Measurements from ENCODE around the gene RPS28.

RPS28 gene

GRCh38 chr19:8319807-8320520, 1.3 kb upstream of the RPS28 start:
- no peak for DNase-seq (ENCODE audit: low read depth in 1 of 2, low spot score in 1 of 2)

GRCh38 chr19:8320564-8321066, 681 bp upstream of the RPS28 start:
- no peak for DNase-seq (ENCODE audit: low read depth in 1 of 2, low spot score in 1 of 2)

DNA sequence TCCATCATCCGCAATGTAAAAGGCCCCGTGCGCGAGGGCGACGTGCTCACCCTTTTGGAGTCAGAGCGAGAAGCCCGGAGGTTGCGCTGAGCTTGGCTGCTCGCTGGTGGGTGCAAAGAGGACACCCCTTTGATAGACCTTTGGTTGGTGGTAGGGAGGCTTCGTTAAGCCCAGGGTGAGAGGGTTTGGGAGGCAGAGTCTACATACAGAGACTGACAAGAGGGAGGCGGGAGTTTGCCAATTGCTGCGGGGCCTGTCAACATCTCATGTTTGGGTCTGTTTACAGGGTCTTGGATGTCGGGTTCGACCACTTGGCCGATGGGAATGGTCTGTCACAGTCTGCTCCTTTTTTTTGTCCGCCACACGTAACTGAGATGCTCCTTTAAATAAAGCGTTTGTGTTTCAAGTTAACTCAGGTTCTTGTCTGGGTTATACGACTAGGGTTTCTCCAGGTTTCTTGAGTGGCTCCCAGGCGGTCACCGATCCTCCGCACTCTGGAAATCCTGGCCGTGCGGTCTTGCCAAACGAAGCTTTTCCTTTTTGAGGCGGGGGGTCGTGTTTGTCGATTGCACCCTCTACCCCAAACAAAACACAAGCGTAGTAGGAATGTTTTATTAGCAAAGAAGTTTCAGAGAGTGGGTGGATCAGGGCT, 816 bp downstream of the RPS28 start:
- DNase-seq (ENCODE audit: low read depth in 1 of 2, low spot score in 1 of 2) = no peak

GRCh38 chr19:8322638-8322997, 1.3 kb downstream of the RPS28 start:
- DNase-seq (ENCODE audit: low read depth in 1 of 2, low spot score in 1 of 2) = no peak

GRCh38 chr19:8323781-8324185, 2.5 kb downstream of the RPS28 start:
- DNase-seq (ENCODE audit: low read depth in 1 of 2, low spot score in 1 of 2) = no peak

DNA sequence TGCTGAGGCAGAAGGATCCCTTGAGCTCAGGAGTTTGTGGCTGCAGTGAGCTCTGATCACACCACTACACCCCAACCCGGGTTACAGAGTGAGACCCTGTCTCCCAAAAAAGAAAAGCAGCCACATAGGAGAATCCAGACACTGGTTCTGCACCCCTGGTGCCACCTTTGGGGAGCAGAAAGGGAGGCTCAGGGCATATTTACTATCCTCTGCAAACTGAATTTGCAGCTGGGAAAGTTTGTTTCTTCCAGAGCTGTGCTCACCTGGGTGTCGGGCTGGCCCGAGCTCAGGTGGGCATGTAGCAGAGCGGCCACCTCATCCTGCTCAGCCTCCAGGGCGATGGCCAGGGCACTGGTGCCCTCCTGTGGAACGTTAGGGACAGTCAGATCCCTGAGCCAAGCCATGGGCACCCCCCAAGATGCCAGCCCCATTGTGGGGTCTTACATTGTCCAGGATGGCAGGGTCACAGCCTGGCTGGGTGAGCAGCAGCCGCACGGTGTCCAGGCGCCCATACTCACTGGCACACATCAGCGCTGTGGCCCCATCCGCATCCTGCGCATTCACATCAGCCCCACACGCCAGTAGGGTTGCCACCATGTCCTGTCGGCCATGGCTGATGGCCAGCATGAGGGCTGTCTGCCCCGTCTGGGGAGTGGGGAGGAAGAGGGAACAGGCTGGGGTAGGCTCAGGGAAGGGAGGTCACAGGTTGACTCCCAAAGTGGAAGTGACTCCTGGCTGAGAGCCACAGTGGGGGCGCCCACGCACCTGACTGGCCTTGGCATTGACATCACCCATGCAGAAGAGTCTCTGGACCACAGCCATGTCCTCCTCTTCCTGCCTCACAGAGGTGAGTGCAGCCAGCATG, 3.1 kb downstream of the RPS28 start:
- no peak for DNase-seq (ENCODE audit: low read depth in 1 of 2, low spot score in 1 of 2)

- DNase-seq (ENCODE audit: low read depth in 1 of 2, low spot score in 1 of 2) = no peak
These were observed 4.2 kb downstream of the RPS28 start for GRCh38 chr19:8325454-8325853.

- DNase-seq (ENCODE audit: low read depth in 1 of 2, low spot score in 1 of 2) = no peak
These were observed 8.7 kb downstream of the RPS28 start for GRCh38 chr19:8329996-8330395.

DNA sequence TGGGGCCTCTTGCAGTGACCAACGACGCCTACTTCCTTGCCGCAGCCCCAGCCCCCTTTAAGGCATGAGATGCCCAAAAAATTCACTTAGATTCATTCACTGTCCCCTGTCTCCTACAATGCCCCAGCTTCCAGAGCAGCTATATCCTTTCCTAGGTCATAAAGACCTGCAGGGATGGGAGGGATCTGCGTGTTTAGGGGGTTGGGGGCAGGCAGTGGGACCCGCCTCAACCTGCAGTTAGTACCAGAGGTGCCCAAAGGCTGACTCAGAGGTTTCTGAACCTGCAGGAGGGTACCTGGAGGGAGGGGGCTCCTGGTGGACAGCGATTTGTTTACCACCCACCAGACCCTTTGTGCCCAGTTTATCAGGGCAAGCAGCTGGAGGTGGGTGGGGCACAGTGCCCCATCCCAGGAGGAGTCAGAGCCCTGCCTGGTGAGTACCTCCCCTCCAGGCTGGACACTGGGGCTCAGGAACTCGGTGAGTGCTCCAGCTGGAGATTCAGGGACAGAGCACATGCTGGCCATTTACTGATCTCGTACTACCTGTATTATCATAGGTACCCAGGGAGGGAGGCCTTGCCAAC, 10.1 kb downstream of the RPS28 start:
- no peak for DNase-seq (ENCODE audit: low read depth in 1 of 2, low spot score in 1 of 2)

GRCh38 chr19:8332976-8333766, 11.9 kb downstream of the RPS28 start:
- no peak for DNase-seq (ENCODE audit: low read depth in 1 of 2, low spot score in 1 of 2)

DNA sequence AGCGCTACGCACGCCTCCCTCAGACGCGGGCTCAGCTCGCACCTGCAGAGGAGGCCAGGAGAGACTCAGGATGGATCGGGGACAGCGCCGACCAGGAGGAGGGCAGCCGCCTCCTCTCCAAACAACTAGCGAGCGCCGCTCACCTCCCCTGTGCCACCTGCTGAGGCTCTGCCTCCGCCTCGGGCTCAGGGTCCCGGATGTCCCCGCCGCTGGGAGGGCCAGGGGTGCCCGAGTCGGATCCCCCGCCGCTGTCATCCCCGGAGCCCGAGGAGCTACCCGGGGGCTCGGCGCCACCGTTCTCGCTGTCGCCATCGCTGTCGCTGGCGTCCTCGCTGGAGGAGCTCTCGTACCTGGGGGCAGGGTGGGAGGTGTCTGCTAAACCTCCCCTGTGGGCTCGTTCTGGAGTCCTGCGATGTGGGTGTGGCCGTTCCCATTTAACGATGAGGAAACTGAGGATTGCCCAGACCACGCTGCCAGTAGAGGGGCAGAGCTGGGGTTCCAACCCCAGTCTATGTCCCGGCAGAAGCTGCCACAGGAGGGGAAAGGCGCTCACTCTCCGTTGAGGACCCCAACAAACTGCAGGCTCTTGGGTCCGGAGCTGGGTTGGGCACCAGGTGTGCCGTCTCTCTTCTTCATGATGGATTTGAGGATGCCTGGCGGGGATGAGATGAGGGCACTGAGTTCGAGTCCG, 12.6 kb downstream of the RPS28 start:
- DNase-seq (ENCODE audit: low read depth in 1 of 2, low spot score in 1 of 2) = no peak

DNA sequence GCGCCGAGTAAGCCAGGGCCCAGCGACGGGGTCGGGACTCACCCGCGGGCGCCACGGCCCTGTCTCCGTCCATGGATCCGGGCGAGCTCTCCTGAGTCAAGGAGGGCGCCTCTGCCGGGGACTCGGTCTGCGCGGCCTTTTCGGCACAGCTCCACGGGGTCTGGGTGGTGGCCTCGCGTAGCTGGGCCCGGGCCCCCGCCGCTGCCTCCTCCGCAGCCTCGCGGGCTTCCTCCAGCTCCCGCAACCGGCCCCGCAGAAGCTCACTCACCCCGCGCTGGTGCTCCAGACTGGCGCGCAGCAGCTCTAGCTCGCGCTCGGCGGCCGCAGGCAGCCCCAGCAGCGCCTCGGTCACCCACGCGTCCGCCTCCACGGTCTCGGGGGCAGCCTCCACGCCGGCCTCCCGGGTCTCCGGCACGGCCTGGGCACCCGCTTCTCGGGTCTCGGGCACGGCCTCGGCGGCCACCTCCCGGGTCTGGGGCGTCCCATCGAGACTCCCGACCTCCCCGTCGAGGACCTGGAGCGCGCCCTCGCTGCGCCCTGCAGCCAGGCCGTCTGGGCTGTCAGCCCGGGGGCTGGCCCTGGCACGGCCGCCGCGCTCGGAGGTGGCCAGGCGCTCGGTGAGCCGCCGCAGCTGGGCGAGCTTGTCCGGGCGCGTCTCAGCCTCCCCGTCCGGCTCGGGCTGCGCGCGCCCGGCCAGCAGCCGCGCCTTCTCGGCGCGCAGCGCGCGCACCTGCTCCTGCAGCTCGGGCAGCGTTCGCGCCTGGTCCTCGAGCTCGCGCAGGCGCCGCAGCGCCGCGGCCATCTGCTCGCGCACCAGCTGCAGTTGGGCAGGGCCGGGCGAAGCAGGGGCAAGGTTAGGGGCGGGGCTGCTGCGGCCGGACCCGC, 13.4 kb downstream of the RPS28 start:
- DNase-seq (ENCODE audit: low read depth in 1 of 2, low spot score in 1 of 2) = no peak

GRCh38 chr19:8335343-8336071, 14.2 kb downstream of the RPS28 start:
- no peak for DNase-seq (ENCODE audit: low read depth in 1 of 2, low spot score in 1 of 2)

DNA sequence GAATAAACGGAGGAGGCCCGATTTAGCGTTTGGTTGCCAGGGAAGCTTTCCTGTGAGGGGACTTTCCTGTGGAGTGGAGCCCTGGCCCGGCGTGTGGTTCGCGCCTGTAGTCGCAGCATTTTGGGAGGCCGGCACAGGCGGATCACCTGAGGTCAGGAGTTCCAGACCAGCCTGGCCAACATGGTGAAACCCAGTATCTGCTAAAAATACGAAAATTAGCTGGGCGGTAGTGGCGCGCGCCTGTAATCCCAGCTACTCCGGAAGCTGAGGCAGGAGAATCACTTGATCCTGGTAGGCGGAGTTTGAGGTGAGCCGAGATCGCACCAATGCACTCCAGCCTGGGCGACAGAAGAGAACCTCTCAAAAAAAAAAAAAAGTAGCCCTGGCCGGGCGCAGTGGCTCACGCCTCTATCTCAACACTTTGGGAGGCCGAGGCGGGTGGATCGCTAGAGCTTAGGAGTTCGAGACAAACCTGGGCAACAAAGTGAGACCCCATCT, 14.8 kb downstream of the RPS28 start:
- DNase-seq (ENCODE audit: low read depth in 1 of 2, low spot score in 1 of 2) = no peak

GRCh38 chr19:8336660-8337059, 15.4 kb downstream of the RPS28 start:
- DNase-seq (ENCODE audit: low read depth in 1 of 2, low spot score in 1 of 2) = no peak

GRCh38 chr19:8337728-8338127, 16.4 kb downstream of the RPS28 start:
- no peak for DNase-seq (ENCODE audit: low read depth in 1 of 2, low spot score in 1 of 2)

DNA sequence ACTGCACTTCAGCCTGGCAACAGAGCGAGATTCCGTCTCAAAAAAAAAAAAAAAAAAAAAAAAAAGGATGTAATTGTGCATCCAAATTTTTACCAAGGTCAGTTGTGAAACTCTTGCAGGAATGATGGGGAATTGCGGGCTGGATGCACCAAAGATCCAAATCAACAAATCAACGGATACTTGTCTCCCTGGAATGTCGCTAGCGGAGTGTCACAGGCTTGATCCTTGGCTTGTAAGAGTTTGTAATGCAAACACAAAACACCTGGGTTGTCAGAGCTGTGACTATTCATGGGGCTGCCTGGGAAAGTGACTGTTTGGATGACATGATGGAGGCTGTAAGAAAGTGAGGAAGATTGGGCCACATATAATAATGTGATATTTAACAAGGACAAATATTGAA, 17.5 kb downstream of the RPS28 start:
- no peak for DNase-seq (ENCODE audit: low read depth in 1 of 2, low spot score in 1 of 2)

GRCh38 chr19:8340341-8341096, 19.2 kb downstream of the RPS28 start:
- no peak for DNase-seq (ENCODE audit: low read depth in 1 of 2, low spot score in 1 of 2)

All from stimulated activated CD4-positive, alpha-beta T cell treated with anti-CD3 and anti-CD28 coated beads, Interleukin-15, amount 100 ng/mL, for 1 hour (primary cell).